ENCODE measurements around the gene GH1.

Gene GH1

DNA sequence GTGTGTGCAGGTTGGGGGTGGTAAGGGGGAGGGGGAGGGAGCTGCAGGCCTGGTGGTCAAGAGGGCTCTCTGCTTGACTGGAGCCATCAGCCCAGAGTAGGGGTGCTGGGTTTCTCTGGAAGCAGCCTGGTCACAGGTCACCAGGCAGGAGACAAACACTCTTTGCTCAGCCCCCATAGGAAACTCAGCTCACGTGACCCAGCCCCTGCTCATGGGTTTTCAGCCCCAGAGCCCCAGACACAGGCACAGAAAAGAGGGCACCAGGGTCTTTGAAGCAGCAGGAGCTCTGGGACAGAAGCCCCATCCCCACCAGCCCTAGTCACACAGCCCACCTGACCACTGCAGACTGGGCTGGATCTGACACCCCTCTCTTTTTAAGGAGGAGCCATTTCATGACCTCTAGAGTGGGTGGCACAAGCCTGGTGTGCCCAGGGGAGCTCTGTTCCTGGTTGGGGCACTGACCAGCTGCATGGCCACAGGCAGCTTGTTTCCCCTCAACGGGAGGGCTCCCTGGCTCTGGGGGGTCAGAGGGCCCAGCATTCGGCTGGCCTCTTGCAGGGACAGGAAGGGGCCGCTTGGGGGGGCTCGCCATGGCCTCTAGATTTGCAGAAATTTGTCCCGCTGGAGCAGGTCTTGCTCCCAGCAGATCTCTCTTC lies 27.3 kb upstream of the GH1 start:
- Histone ChIP-seq H3K4me1 (ENCODE audit: control extremely low read depth in 1 of 4, control insufficient read depth in 4 of 4, insufficient read depth in 4 of 4, low read length in 3 of 4) (peaks cover 0 to 37% (median 23%) of the 10 kb centered on the region in 4 experiments), H3K27me3 (replicated peaks in 2 of 5; ENCODE audit: control insufficient read depth in 4 of 5, insufficient read depth in 5 of 5, low read length in 4 of 5) (no peaks in the 10 kb centered on the region), H3K4me3 (ENCODE audit: control insufficient read depth in 1 of 7, extremely low read depth in 1 of 7, insufficient read depth in 4 of 7, low read depth in 2 of 7, low read length in 6 of 7) (peak overlapping the region in 1 of 7 experiments; percentile 6), H3K36me3 (ENCODE audit: control insufficient read depth in 4 of 4, insufficient read depth in 4 of 4, low read length in 3 of 4) (no peaks in the 10 kb centered on the region), H3K27ac (ENCODE audit: insufficient read depth in 1 of 2, low read depth in 1 of 2, low read length in 2 of 2, poor library complexity in 1 of 2, severe bottlenecking in 2 of 2) (no peak overlapping the region), H3K9me3 (ENCODE audit: control extremely low read depth in 1 of 5, control insufficient read depth in 4 of 5, insufficient read depth in 2 of 5, low read depth in 1 of 5, low read length in 4 of 5) (no peaks in the 10 kb centered on the region)
- ChIA-PET CTCF (interaction anchor here (0.8 to 3.1 kb wide), 27 partner anchors 8 to 176 kb away, joined by 3 to 37 read pairs (median 8); partner anchors contain the start of genes CD79B and GH1), POLR2A (interaction anchor here (0.6 to 1.5 kb wide), 4 partner anchors 30 to 200 kb away, joined by 3 to 4 read pairs (median 3); no protein-coding TSS in a partner anchor)
- peak in 2 of 3 donors; percentile 18 to 30 for DNase-seq
- WGBS (ENCODE audit: insufficient coverage), result 35% methylated on average over 5 of the region's 6 CpGs

DNA sequence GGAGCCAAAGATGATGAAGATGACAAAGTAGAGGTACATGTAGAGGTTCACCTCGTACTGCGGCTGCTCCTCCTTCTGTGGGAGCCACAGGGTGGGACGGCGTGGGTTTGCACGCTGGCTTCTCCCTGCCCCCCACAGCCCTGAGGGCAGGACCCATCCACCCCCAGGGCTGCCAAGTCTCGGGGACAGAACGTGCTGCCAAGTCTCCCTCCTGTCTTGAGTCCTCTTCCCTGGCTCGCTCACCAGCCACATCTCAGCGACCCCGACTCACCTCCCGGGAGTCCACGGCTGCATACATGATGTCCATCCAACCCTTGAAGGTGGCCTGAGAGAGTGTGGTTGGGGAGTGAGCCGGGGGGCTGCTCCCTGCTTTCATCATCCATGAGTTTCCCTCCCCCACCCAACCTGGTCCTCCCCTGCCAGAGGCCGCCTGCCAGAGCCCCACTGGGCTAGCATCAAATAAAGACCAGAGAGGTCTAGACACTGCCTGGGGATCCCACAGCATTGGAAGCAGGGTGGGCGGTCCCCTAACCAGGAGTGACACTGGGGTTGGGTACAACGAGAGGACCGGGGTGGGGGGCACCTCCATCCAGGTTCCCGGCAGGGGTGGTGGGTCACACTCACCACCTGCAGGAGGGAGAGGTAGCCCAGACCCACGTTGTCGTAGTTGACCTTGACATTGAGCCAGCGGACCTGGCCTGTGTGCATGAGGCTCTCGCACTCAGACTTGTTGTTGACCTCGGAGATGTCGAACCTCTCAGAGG lies 26.3 kb upstream of the GH1 start:
- H3K27ac ChIP-seq (ENCODE audit: insufficient read depth in 1 of 2, low read depth in 1 of 2, low read length in 2 of 2, poor library complexity in 1 of 2, severe bottlenecking in 2 of 2), result no peak overlapping the region
- no peak for DNase-seq
- CTCF ChIA-PET, result interaction anchor here (1.5 to 3.1 kb wide), 9 partner anchors 7 to 84 kb away, joined by 4 to 37 read pairs (median 18); partner anchors contain the start of genes CD79B and GH1
- H3K4me3 ChIP-seq (ENCODE audit: control insufficient read depth in 1 of 7, extremely low read depth in 1 of 7, insufficient read depth in 4 of 7, low read depth in 2 of 7, low read length in 6 of 7), result no peak overlapping the region
- H3K4me1 ChIP-seq (ENCODE audit: control extremely low read depth in 1 of 4, control insufficient read depth in 4 of 4, insufficient read depth in 4 of 4, low read length in 3 of 4), result peaks cover 0 to 30% (median 21%) of the 10 kb centered on the region in 4 experiments
- H3K36me3 ChIP-seq (ENCODE audit: control insufficient read depth in 4 of 4, insufficient read depth in 4 of 4, low read length in 3 of 4), result no peaks in the 10 kb centered on the region
- no peaks in the 10 kb centered on the region for H3K27me3 ChIP-seq (replicated peaks in 2 of 5; ENCODE audit: control insufficient read depth in 4 of 5, insufficient read depth in 5 of 5, low read length in 4 of 5)
- no peaks in the 10 kb centered on the region for H3K9me3 ChIP-seq (ENCODE audit: control extremely low read depth in 1 of 5, control insufficient read depth in 4 of 5, insufficient read depth in 2 of 5, low read depth in 1 of 5, low read length in 4 of 5)
- POLR2A ChIA-PET, result interaction anchor here (1.5 kb wide), 1 partner anchor 31 kb away, joined by 3 read pairs; no protein-coding TSS in a partner anchor
- 94% methylated on average over 18 of the region's 24 CpGs for WGBS (ENCODE audit: insufficient coverage)

DNA sequence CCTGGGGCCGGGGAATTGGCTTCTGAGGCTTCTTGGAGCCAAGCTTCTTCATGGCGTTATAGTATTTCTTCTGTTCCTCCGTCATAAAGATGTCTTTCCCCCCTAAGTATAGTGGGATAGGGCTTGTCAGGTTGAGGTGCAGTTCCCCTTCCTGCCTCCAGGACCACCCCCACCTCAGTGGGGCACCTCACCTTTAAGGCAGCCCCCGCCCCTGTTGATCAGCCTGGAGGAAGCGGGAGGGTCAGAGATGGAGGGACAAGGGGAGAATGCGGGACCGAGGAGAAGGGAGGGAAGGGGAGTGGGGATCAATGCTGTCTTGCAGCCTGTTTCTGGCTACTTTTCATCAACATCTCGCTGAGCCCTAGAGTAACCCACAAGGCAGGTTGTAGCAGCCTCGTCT lies 25.1 kb upstream of the GH1 start:
- H3K36me3 ChIP-seq (ENCODE audit: control insufficient read depth in 4 of 4, insufficient read depth in 4 of 4, low read length in 3 of 4), result no peaks in the 10 kb centered on the region
- peaks cover 0 to 39% (median 27%) of the 10 kb centered on the region in 4 experiments for H3K4me1 ChIP-seq (ENCODE audit: control extremely low read depth in 1 of 4, control insufficient read depth in 4 of 4, insufficient read depth in 4 of 4, low read length in 3 of 4)
- WGBS (ENCODE audit: insufficient coverage), result 86% methylated on average over 5 of the region's 9 CpGs
- no peaks in the 10 kb centered on the region for H3K27me3 ChIP-seq (replicated peaks in 2 of 5; ENCODE audit: control insufficient read depth in 4 of 5, insufficient read depth in 5 of 5, low read length in 4 of 5)
- POLR2A ChIA-PET, result no interaction called here
- CTCF ChIA-PET, result interaction anchor here (3.2 to 3.3 kb wide), 2 partner anchors 12 to 24 kb away, joined by 11 to 12 read pairs; partner anchors contain the start of genes CD79B and GH1
- H3K4me3 ChIP-seq (ENCODE audit: control insufficient read depth in 1 of 7, extremely low read depth in 1 of 7, insufficient read depth in 4 of 7, low read depth in 2 of 7, low read length in 6 of 7), result no peak overlapping the region
- DNase-seq, result no peak
- H3K27ac ChIP-seq (ENCODE audit: insufficient read depth in 1 of 2, low read depth in 1 of 2, low read length in 2 of 2, poor library complexity in 1 of 2, severe bottlenecking in 2 of 2), result no peak overlapping the region
- H3K9me3 ChIP-seq (ENCODE audit: control extremely low read depth in 1 of 5, control insufficient read depth in 4 of 5, insufficient read depth in 2 of 5, low read depth in 1 of 5, low read length in 4 of 5), result no peaks in the 10 kb centered on the region

DNA sequence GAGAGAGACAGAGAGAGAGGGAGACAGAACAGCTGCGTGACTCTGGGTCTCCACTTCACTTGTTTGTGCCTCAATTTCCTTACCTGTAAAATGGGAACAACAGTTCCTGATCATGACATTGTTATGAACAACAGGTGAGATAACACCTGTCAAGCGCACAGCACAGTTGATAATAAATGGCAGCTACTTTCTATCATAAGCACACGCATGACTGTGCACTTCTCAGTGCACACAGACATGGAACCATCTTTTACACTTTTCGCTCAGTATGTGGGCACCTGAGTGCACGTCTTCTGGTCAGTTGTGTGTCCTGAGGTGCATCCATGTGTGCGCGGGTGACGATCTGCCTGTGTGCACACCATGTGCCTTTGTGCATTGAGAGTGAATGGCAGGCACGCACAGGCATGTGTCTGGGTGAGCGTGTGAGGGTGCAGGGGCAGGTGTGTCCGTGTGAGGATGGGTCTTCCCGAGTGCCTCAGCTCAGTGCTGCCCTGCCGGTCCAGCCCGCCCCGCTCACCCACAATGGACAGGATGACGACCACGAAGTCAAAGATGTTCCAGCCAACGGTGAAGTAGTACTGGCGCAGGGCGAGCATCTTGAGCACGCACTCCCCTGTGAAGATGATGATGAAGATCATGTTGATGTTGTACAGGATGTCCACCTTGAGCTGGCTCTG lies 23.8 kb upstream of the GH1 start:
- DNase-seq, result no peak
- Histone ChIP-seq H3K9me3 (ENCODE audit: control extremely low read depth in 1 of 5, control insufficient read depth in 4 of 5, insufficient read depth in 2 of 5, low read depth in 1 of 5, low read length in 4 of 5) (no peaks in the 10 kb centered on the region), H3K4me3 (ENCODE audit: control insufficient read depth in 1 of 7, extremely low read depth in 1 of 7, insufficient read depth in 4 of 7, low read depth in 2 of 7, low read length in 6 of 7) (no peak overlapping the region), H3K27me3 (replicated peaks in 2 of 5; ENCODE audit: control insufficient read depth in 4 of 5, insufficient read depth in 5 of 5, low read length in 4 of 5) (no peaks in the 10 kb centered on the region), H3K4me1 (ENCODE audit: control extremely low read depth in 1 of 4, control insufficient read depth in 4 of 4, insufficient read depth in 4 of 4, low read length in 3 of 4) (peaks cover 0 to 33% (median 26%) of the 10 kb centered on the region in 4 experiments), H3K36me3 (ENCODE audit: control insufficient read depth in 4 of 4, insufficient read depth in 4 of 4, low read length in 3 of 4) (no peaks in the 10 kb centered on the region), H3K27ac (ENCODE audit: insufficient read depth in 1 of 2, low read depth in 1 of 2, low read length in 2 of 2, poor library complexity in 1 of 2, severe bottlenecking in 2 of 2) (no peak overlapping the region)
- ChIA-PET POLR2A (no interaction called here), CTCF (interaction anchor here (0.6 to 3.3 kb wide), 4 partner anchors 11 to 85 kb away, joined by 3 to 12 read pairs (median 8); partner anchors contain the start of genes CD79B and GH1)
- over 99% methylated on average over 20 of the region's 21 CpGs for WGBS (ENCODE audit: insufficient coverage)

DNA sequence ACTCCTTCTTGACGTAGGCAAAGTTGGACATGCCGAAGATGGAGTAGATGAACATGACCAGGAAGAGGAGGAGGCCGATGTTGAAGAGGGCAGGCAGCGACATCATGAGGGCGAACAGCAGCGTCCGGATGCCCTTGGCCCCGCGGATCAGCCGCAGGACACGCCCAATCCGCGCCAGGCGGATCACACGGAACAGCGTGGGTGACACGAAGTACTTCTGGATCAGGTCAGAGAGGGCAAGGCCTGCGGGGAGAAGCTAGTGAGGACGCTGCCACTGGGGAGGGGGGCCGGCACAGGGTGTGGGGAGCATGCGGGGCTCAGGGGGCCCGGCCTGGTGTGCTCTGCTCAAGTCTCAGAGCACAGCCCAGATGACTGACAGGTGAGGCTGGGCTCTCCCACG lies 23.1 kb upstream of the GH1 start:
- H3K27ac ChIP-seq (ENCODE audit: insufficient read depth in 1 of 2, low read depth in 1 of 2, low read length in 2 of 2, poor library complexity in 1 of 2, severe bottlenecking in 2 of 2), result no peak overlapping the region
- H3K9me3 ChIP-seq (ENCODE audit: control extremely low read depth in 1 of 5, control insufficient read depth in 4 of 5, insufficient read depth in 2 of 5, low read depth in 1 of 5, low read length in 4 of 5), result no peaks in the 10 kb centered on the region
- no peak for DNase-seq
- WGBS (ENCODE audit: insufficient coverage), result 96% methylated on average over 23 of the region's 23 CpGs
- ChIA-PET CTCF (interaction anchor here (1.5 to 3.3 kb wide), 3 partner anchors 10 to 22 kb away, joined by 5 to 12 read pairs (median 11); partner anchors contain the start of genes CD79B and GH1), POLR2A (no interaction called here)
- no peak overlapping the region for H3K4me3 ChIP-seq (ENCODE audit: control insufficient read depth in 1 of 7, extremely low read depth in 1 of 7, insufficient read depth in 4 of 7, low read depth in 2 of 7, low read length in 6 of 7)
- no peaks in the 10 kb centered on the region for H3K27me3 ChIP-seq (replicated peaks in 2 of 5; ENCODE audit: control insufficient read depth in 4 of 5, insufficient read depth in 5 of 5, low read length in 4 of 5)
- H3K36me3 ChIP-seq (ENCODE audit: control insufficient read depth in 4 of 4, insufficient read depth in 4 of 4, low read length in 3 of 4), result no peaks in the 10 kb centered on the region
- peaks cover 0 to 28% (median 21%) of the 10 kb centered on the region in 4 experiments for H3K4me1 ChIP-seq (ENCODE audit: control extremely low read depth in 1 of 4, control insufficient read depth in 4 of 4, insufficient read depth in 4 of 4, low read length in 3 of 4)

DNA sequence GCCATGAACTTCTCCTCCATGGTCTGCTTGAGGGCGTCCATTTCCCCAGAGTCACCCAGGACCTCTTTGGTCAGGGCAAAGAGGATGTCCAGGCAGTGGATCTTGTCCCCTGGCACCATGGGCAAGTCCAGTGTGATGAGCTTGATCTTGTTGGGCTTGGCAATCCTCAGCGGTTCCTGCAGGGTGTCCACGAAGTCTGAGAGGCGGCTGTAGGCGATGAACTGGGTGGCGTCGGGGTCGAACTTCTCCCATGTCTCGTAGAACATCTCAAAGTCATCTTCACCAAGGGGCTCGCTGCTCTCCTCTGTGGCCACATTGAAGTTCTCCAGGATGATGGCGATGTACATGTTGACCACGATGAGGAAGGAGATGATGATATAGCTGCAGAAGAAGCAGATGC lies 22.5 kb upstream of the GH1 start:
- WGBS (ENCODE audit: insufficient coverage), result 95% methylated on average over 12 of the region's 12 CpGs
- CTCF ChIA-PET, result interaction anchor here (1.1 to 3.3 kb wide), 4 partner anchors 9 to 38 kb away, joined by 3 to 12 read pairs (median 7); partner anchors contain the start of genes CD79B and GH1

More for the DNA sequence above, 22.5 kb upstream of the GH1 start:
- no peaks in the 10 kb centered on the region for H3K36me3 ChIP-seq (ENCODE audit: control insufficient read depth in 4 of 4, insufficient read depth in 4 of 4, low read length in 3 of 4)
- H3K27me3 ChIP-seq (replicated peaks in 2 of 5; ENCODE audit: control insufficient read depth in 4 of 5, insufficient read depth in 5 of 5, low read length in 4 of 5), result no peaks in the 10 kb centered on the region
- H3K4me1 ChIP-seq (ENCODE audit: control extremely low read depth in 1 of 4, control insufficient read depth in 4 of 4, insufficient read depth in 4 of 4, low read length in 3 of 4), result peaks cover 0 to 23% (median 16%) of the 10 kb centered on the region in 4 experiments
- POLR2A ChIA-PET, result no interaction called here
- no peaks in the 10 kb centered on the region for H3K9me3 ChIP-seq (ENCODE audit: control extremely low read depth in 1 of 5, control insufficient read depth in 4 of 5, insufficient read depth in 2 of 5, low read depth in 1 of 5, low read length in 4 of 5)
- no peak for DNase-seq
- H3K4me3 ChIP-seq (ENCODE audit: control insufficient read depth in 1 of 7, extremely low read depth in 1 of 7, insufficient read depth in 4 of 7, low read depth in 2 of 7, low read length in 6 of 7), result no peak overlapping the region
- H3K27ac ChIP-seq (ENCODE audit: insufficient read depth in 1 of 2, low read depth in 1 of 2, low read length in 2 of 2, poor library complexity in 1 of 2, severe bottlenecking in 2 of 2), result no peak overlapping the region

Data from common myeloid progenitor, CD34-positive (primary cell).